RPMI7951 (cell line): ENCODE data around the gene NOX4. TPM values are rescaled to one million over a fixed set of nuclear protein-coding genes. Genes with fewer than 3 reads are reported as not detected.
"Not testable (repeated sequence)": the region's sequence is repeated elsewhere in the genome, so short reads cannot be mapped to it uniquely, and the experiment has no call there.

Experiments
- DNase-seq: peaks from one replicate; pipeline ENCODE4 v3.0.0-alpha.2; 2012; ENCODE audit warnings: low read depth
- total RNA-seq: library from RNA; depleted of rRNA; stranded (reverse); fragments of >200 nt; shearing (Covaris generic); gene quantifications from 2 replicates; pipeline ENCODE4 v1.2.3, GENCODE V29; 2014

The NOX4 gene
- total RNA-seq, 1 experiment from 2014 or later, result 0.24 TPM

GRCh38 chr11:89458716-89459115, 32.5 kb downstream of the NOX4 start:
- no peak for DNase-seq

GRCh38 chr11:89457190-89457589, 34.0 kb downstream of the NOX4 start:
- no peak for DNase-seq

GRCh38 chr11:89456681-89457080, 34.5 kb downstream of the NOX4 start:
- no peak for DNase-seq

GRCh38 chr11:89452780-89453179, 38.4 kb downstream of the NOX4 start:
- no peak for DNase-seq

GRCh38 chr11:89447845-89448244, 43.3 kb downstream of the NOX4 start:
- DNase-seq, result no peak

- DNase-seq, result no peak
These were observed 47.5 kb downstream of the NOX4 start for GRCh38 chr11:89443361-89444322.

- DNase-seq, result no peak
These were observed 48.4 kb downstream of the NOX4 start for GRCh38 chr11:89442801-89443200.

- DNase-seq, result no peak
These were observed 49.6 kb downstream of the NOX4 start for GRCh38 chr11:89441606-89442005.

- no peak for DNase-seq
These were observed 53.9 kb downstream of the NOX4 start for GRCh38 chr11:89437317-89437716.

GRCh38 chr11:89436071-89436470, 55.1 kb downstream of the NOX4 start:
- no peak for DNase-seq

GRCh38 chr11:89433278-89433677, 57.9 kb downstream of the NOX4 start:
- DNase-seq, result no peak

- not testable (repeated sequence) for DNase-seq
These were observed 59.0 kb downstream of the NOX4 start for GRCh38 chr11:89432182-89432581.

- not testable (repeated sequence) for DNase-seq
These were observed 64.7 kb downstream of the NOX4 start for GRCh38 chr11:89426501-89426900.

GRCh38 chr11:89421718-89422117, 69.5 kb downstream of the NOX4 start:
- DNase-seq, result no peak

- no peak for DNase-seq
These were observed 70.2 kb downstream of the NOX4 start for GRCh38 chr11:89420981-89421380.

GRCh38 chr11:89416961-89417360, 74.2 kb downstream of the NOX4 start:
- no peak for DNase-seq

GRCh38 chr11:89411112-89411511, 80.1 kb downstream of the NOX4 start:
- DNase-seq, result not testable (repeated sequence)

- DNase-seq, result not testable (repeated sequence)
These were observed 80.5 kb downstream of the NOX4 start for GRCh38 chr11:89410666-89411065.

GRCh38 chr11:89408441-89408840, 82.7 kb downstream of the NOX4 start:
- not testable (repeated sequence) for DNase-seq

GRCh38 chr11:89405629-89406028, 85.5 kb downstream of the NOX4 start:
- DNase-seq, result peak; percentile 15

- DNase-seq, result not testable (repeated sequence)
These were observed 99.5 kb downstream of the NOX4 start for GRCh38 chr11:89391654-89392053.

- DNase-seq, result not testable (repeated sequence)
These were observed 103.7 kb downstream of the NOX4 start for GRCh38 chr11:89387501-89387900.

GRCh38 chr11:89382986-89383385, 108.2 kb downstream of the NOX4 start:
- not testable (repeated sequence) for DNase-seq
